H9 (cell line): ENCODE results near the gene NDUFV3. TPM values are rescaled to one million over a fixed set of nuclear protein-coding genes. Genes with fewer than 3 reads are reported as not detected.
A peak's percentile ranks its signal among the peaks of the same experiment; 100 is the strongest.

Experiments
- DNase-seq: peaks from one replicate; pipeline ENCODE4 v3.0.0-alpha.2; 2017
- H2AFZ ChIP-seq: one replicate; pipeline ENCODE4 v1.6.1; 2013; ENCODE audit warnings: mild to moderate bottlenecking, low read length, control low read depth, moderate library complexity
- H2AK5ac ChIP-seq: 2 replicates; pipeline ENCODE4 v1.6.1; 2013; ENCODE audit warnings: low read length, control low read depth, mixed read lengths; ENCODE audit not compliant: insufficient read length
- H2BK120ac ChIP-seq: one replicate; pipeline ENCODE4 v1.6.1; 2013; ENCODE audit warnings: low read depth, mild to moderate bottlenecking, low read length, control low read depth, inconsistent platforms; ENCODE audit not compliant: poor library complexity, severe bottlenecking
- H2BK12ac ChIP-seq: 2 replicates; pipeline ENCODE4 v1.6.1; 2013; ENCODE audit warnings: low read length, control low read depth, mixed read lengths, low read depth; ENCODE audit not compliant: insufficient read length
- H2BK15ac ChIP-seq: 2 replicates; pipeline ENCODE4 v1.6.1; 2013; ENCODE audit warnings: low read depth, low read length, control low read depth
- H2BK20ac ChIP-seq: one replicate; pipeline ENCODE4 v1.6.1; 2013; ENCODE audit warnings: low read depth, mild to moderate bottlenecking, low read length, control low read depth, inconsistent platforms; ENCODE audit not compliant: poor library complexity, severe bottlenecking
- H2BK5ac ChIP-seq: 2 replicates; pipeline ENCODE4 v1.6.1; 2013; ENCODE audit warnings: low read length, control low read depth, mixed read lengths; ENCODE audit not compliant: insufficient read length
- H3K14ac ChIP-seq: 2 replicates; pipeline ENCODE4 v1.6.1; 2013; ENCODE audit warnings: low read length, control low read depth; ENCODE audit not compliant: insufficient read depth
- H3K18ac ChIP-seq: 2 replicates; pipeline ENCODE4 v1.6.1; 2013; ENCODE audit warnings: low read depth, mild to moderate bottlenecking, mixed read lengths, low read length, control low read depth; ENCODE audit not compliant: insufficient read length
- H3K23ac ChIP-seq: 2 replicates; pipeline ENCODE4 v1.6.1; 2013; ENCODE audit warnings: low read length, control low read depth, mixed read lengths, low read depth; ENCODE audit not compliant: insufficient read length
- H3K23me2 ChIP-seq: 2 replicates; pipeline ENCODE4 v1.6.1; 2013; ENCODE audit warnings: low read depth, mild to moderate bottlenecking, mixed read lengths, low read length, control low read depth; ENCODE audit not compliant: insufficient read length, poor library complexity, severe bottlenecking
- H3K27ac ChIP-seq: 2 replicates; pipeline ENCODE4 v1.5.1; 2013; ENCODE audit warnings: low read length, control low read depth, mixed read lengths, low read depth; ENCODE audit not compliant: insufficient read length
- H3K27me3 ChIP-seq: 2 replicates; pipeline ENCODE4 v1.6.1; 2013; ENCODE audit warnings: low read length, control low read depth, inconsistent platforms; ENCODE audit not compliant: insufficient read depth
- H3K4ac ChIP-seq: 2 replicates; pipeline ENCODE4 v1.6.1; 2013; ENCODE audit warnings: low read depth, mild to moderate bottlenecking, control low read depth, inconsistent platforms, low read length, moderate library complexity
- H3K4me1 ChIP-seq: 2 replicates; pipeline ENCODE4 v1.6.1; 2013; ENCODE audit warnings: low read length, control low read depth, inconsistent platforms; ENCODE audit not compliant: insufficient read depth
- H3K4me2 ChIP-seq: 2 replicates; pipeline ENCODE4 v1.6.1; 2013; ENCODE audit warnings: low read length, control low read depth, mixed read lengths; ENCODE audit not compliant: insufficient read length, insufficient read depth
- H3K56ac ChIP-seq: 2 replicates; pipeline ENCODE4 v1.6.1; 2013; ENCODE audit warnings: low read depth, mild to moderate bottlenecking, mixed read lengths, low read length, control low read depth; ENCODE audit not compliant: insufficient read length
- H3K79me1 ChIP-seq: 2 replicates; pipeline ENCODE4 v1.6.1; 2013; ENCODE audit warnings: low read depth, mild to moderate bottlenecking, moderate library complexity, low read length, control low read depth, inconsistent platforms; ENCODE audit not compliant: insufficient read depth, poor library complexity, severe bottlenecking
- H3K79me2 ChIP-seq: 2 replicates; pipeline ENCODE4 v1.6.1; 2013; ENCODE audit warnings: low read length, control low read depth, inconsistent platforms; ENCODE audit not compliant: insufficient read depth
- H3K9ac ChIP-seq: 2 replicates; pipeline ENCODE4 v1.6.1; 2013; ENCODE audit warnings: low read length, control low read depth, mixed read lengths; ENCODE audit not compliant: insufficient read length; ENCODE audit errors: extremely low read depth
- H3K9me3 ChIP-seq: one replicate; pipeline ENCODE4 v1.6.1; 2013; ENCODE audit warnings: low read depth, low read length, inconsistent platforms; ENCODE audit not compliant: control insufficient read depth
- H3T11ph ChIP-seq: one replicate; pipeline ENCODE4 v1.6.1; 2013; ENCODE audit warnings: mild to moderate bottlenecking, low read length, control low read depth, inconsistent platforms
- H4K20me1 ChIP-seq: one replicate; pipeline ENCODE4 v1.6.1; 2013; ENCODE audit not compliant: control insufficient read depth, insufficient read length, insufficient read depth
- H4K5ac ChIP-seq: 2 replicates; pipeline ENCODE4 v1.6.1; 2013; ENCODE audit warnings: low read depth, mild to moderate bottlenecking, mixed read lengths, low read length, control low read depth; ENCODE audit not compliant: insufficient read length
- H4K8ac ChIP-seq: replicated peaks from 2 replicates; pipeline ENCODE4 v1.6.1; 2013; ENCODE audit warnings: low read length, control low read depth, mixed read lengths, low read depth; ENCODE audit not compliant: insufficient read length
- H4K91ac ChIP-seq: 2 replicates; pipeline ENCODE4 v1.6.1; 2013; ENCODE audit warnings: low read depth, mild to moderate bottlenecking, moderate library complexity, mixed read lengths, low read length, control low read depth; ENCODE audit not compliant: insufficient read length
- H3K27ac Mint-ChIP-seq, 3 experiments: 2 replicates in 2 of 3; 3 replicates in 1 of 3; pipeline ENCODE4 v1.8.0; 2020 to 2021; ENCODE audit warnings: mixed read lengths in 3 of 3, mild to moderate bottlenecking in 1 of 3, moderate library complexity in 1 of 3
- H3K27me3 Mint-ChIP-seq: 2 replicates; pipeline ENCODE4 v1.8.0; 2021; ENCODE audit warnings: low read depth, mild to moderate bottlenecking, moderate library complexity, mixed read lengths
- H3K36me3 Mint-ChIP-seq, 3 experiments: 2 replicates in 2 of 3; 3 replicates in 1 of 3; pipeline ENCODE4 v1.8.0; 2020 to 2021; ENCODE audit warnings: low read depth in 3 of 3, mixed read lengths in 3 of 3; ENCODE audit not compliant: insufficient read depth in 1 of 3
- H3K4me1 Mint-ChIP-seq, 2 experiments: 2 replicates each; pipeline ENCODE4 v1.8.0; 2020; ENCODE audit warnings: mixed read lengths in 2 of 2
- H3K4me3 Mint-ChIP-seq, 2 experiments: 2 replicates in 1 of 2; 3 replicates in 1 of 2; pipeline ENCODE4 v1.8.0; 2020 to 2021; ENCODE audit warnings: mild to moderate bottlenecking in 2 of 2, mixed read lengths in 2 of 2, moderate library complexity in 1 of 2
- H3K9me3 Mint-ChIP-seq, 2 experiments: 2 replicates in 1 of 2; 3 replicates in 1 of 2; pipeline ENCODE4 v1.8.0; 2020; ENCODE audit warnings: mild to moderate bottlenecking in 2 of 2, mixed read lengths in 2 of 2, moderate library complexity in 1 of 2
- CTCF ChIP-seq: fragments of 200-600 bp; sonication (generic); conservative IDR thresholded peaks from 3 replicates; pipeline ENCODE4 v1.8.0; 2021; ENCODE audit warnings: antibody characterized with exemption, mild to moderate bottlenecking
- WGBS: extraction: QIAGEN DNeasy Blood & Tissue Kit; methylation state at CpG from one replicate; pipeline ENCODE4 v1.1.7; 2013; ENCODE audit warnings: missing lambda C conversion rate, low lambda C conversion rate, mixed read lengths; ENCODE audit not compliant: insufficient read length; ENCODE audit errors: extremely low coverage; 5-methylcytosine and 5-hydroxymethylcytosine counted together
- total RNA-seq: library from RNA; stranded (reverse); gene quantifications from 2 replicates; pipeline ENCODE4 v1.2.1, GENCODE V29; 2021

NDUFV3 gene
- total RNA-seq, 1 experiment from 2014 or later: 35.6 TPM

- Mint-ChIP-seq H3K27me3 (no peaks in the 10 kb centered on the region; the same call in 1 of the 2 replicates), H3K4me3 (peak overlapping the region; percentile 93 to 98)
- no peak for TF ChIP-seq CTCF
These were observed 14.5 kb upstream of the NDUFV3 start for GRCh38 chr21:42878678-42878992.

More at GRCh38 chr21:42878678-42878992, 14.5 kb upstream of the NDUFV3 start:
- Histone ChIP-seq H3K9me3 (no peaks in the 10 kb centered on the region), H3K9ac (peak overlapping the region; percentile 69), H3K18ac (no peak overlapping the region), H3K79me1 (no peaks in the 10 kb centered on the region), H3K4ac (no peak overlapping the region), H2BK15ac (no peak overlapping the region), H4K20me1 (no peaks in the 10 kb centered on the region), H3K23ac (no peak overlapping the region), H3T11ph (no peak overlapping the region), H2BK5ac (no peak overlapping the region), H2AFZ (no peak overlapping the region), H4K5ac (no peak overlapping the region), H3K4me2 (peak overlapping the region; percentile 65), H2AK5ac (no peak overlapping the region), H3K14ac (no peak overlapping the region), H3K56ac (no peak overlapping the region), H3K79me2 (peaks cover 4% of the 10 kb centered on the region; the same call in 1 of the 2 replicates), H4K8ac (no peak overlapping the region), H4K91ac (no peak overlapping the region), H3K27ac (no peak overlapping the region), H2BK12ac (no peak overlapping the region), H2BK120ac (no peak overlapping the region), H3K23me2 (peaks cover 11% of the 10 kb centered on the region), H2BK20ac (no peak overlapping the region), H3K4me1 (no peaks in the 10 kb centered on the region), H3K27me3 (no peaks in the 10 kb centered on the region)
- peak overlapping the region; percentile 97 to 99 (median 98) for H3K27ac Mint-ChIP-seq
- H3K36me3 Mint-ChIP-seq: peaks cover 20 to 40% (median 33%) of the 10 kb centered on the region in 3 experiments; a peak in 6 of 7 replicates
- no CpG with 5 or more reads among the region's 15 CpGs for WGBS
- DNase-seq: no peak
- H3K9me3 Mint-ChIP-seq: peaks cover 0 to 4% of the 10 kb centered on the region in 2 experiments; a peak in 1 of 5 replicates
- peaks cover 15 to 22% of the 10 kb centered on the region in 2 experiments for H3K4me1 Mint-ChIP-seq
